Kidney (tissue), 14 donors: ENCODE results near the gene PBX3. TPM values are rescaled to one million over a fixed set of nuclear protein-coding genes. Genes with fewer than 3 reads are reported as not detected.

Source experiments
- DNase-seq, 5 donors: peaks; one replicate each; pipeline ENCODE4 v3.0.0-alpha.2; 2013 to 2020
- FAIRE-seq: peaks from 2 replicates; lab custom pipeline; 2012; peaks lifted over from hg19 to GRCh38; lab: Jason Lieb, UNC
- H3K27ac ChIP-seq, 2 donors: one replicate each; pipeline ENCODE4 v1.7.0; 2013; ENCODE audit warnings: low read depth in 2 of 2, low read length in 2 of 2, inconsistent platforms in 1 of 2
- H3K27me3 ChIP-seq: one replicate; pipeline ENCODE4 v1.7.1; 2013; ENCODE audit warnings: low read length, inconsistent platforms; ENCODE audit not compliant: control insufficient read depth, insufficient read depth
- H3K36me3 ChIP-seq, 3 donors: one replicate each; pipeline versions ENCODE4 v1.7.0 to v1.7.1; 2013; ENCODE audit warnings: low read length in 3 of 3, control low read depth in 1 of 3, inconsistent platforms in 1 of 3; ENCODE audit not compliant: insufficient read depth in 3 of 3, control insufficient read depth in 2 of 3
- H3K4me1 ChIP-seq, 3 donors: one replicate each; pipeline versions ENCODE4 v1.7.0 to v1.7.1; 2013; ENCODE audit warnings: low read length in 3 of 3, inconsistent platforms in 1 of 3, low read depth in 1 of 3; ENCODE audit not compliant: control insufficient read depth in 2 of 3, insufficient read depth in 2 of 3
- H3K4me3 ChIP-seq, 3 donors: one replicate each; pipeline versions ENCODE4 v1.7.0 to v1.8.1; 2013; ENCODE audit warnings: low read length in 3 of 3, control low read depth in 1 of 3, inconsistent platforms in 1 of 3
- H3K9ac ChIP-seq, 3 donors: one replicate each; pipeline versions ENCODE4 v1.7.0 to v1.7.1; 2013; ENCODE audit warnings: low read length in 3 of 3, control low read depth in 1 of 3, inconsistent platforms in 1 of 3
- H3K9me3 ChIP-seq, 3 donors: one replicate each; pipeline versions ENCODE4 v1.7.0 to v1.7.1; 2013; ENCODE audit warnings: low read length in 3 of 3, control low read depth in 1 of 3, inconsistent platforms in 1 of 3; ENCODE audit not compliant: control insufficient read depth in 2 of 3, insufficient read depth in 1 of 3
- intact Hi-C: fragments of 100-400 bp; cut with DNase I; formaldehyde crosslinking; loops from one replicate; pipeline ENCODE4 v1.11.1; 2022
- polyA plus RNA-seq: library from polyadenylated mRNA; stranded (reverse); fragments of 350-450 nt; fragmentation: Illumina TruSeq; extraction: RNeasy Lipid Tissue Mini Kit (QIAGEN cat#74804); gene quantifications from one replicate; pipeline ENCODE4 v1.2.3, GENCODE V29; 2014; ENCODE audit warnings: low read depth, low replicate concordance; ENCODE audit not compliant: insufficient read depth
- total RNA-seq: library from RNA; stranded (reverse); fragmentation: NEBNext Ultra II Directional; extraction: Animal tissue kit (Norgen Biotek cat#: 25700); gene quantifications from one replicate; pipeline ENCODE4 v1.2.1, GENCODE V29; 2021
- TF ChIP-seq, protein P1 (sequence below): IDR thresholded peaks from 3 replicates; pipeline ENCODE4 v1.5.1; 2012; ENCODE audit warnings: mild to moderate bottlenecking, moderate library complexity, borderline replicate concordance; ENCODE audit not compliant: insufficient read depth; ENCODE audit errors: extremely low read depth
- donor health status: control.
- donor health status: control.
- donor health status: control.
- donor health status: control.
- donor health status: control.
- donor health status: DM: yes; HTN: yes; CAD: no.
- donor health status: Normal renal cell carcinoma (clear cell type).

The PBX3 gene
- total and polyA plus RNA-seq, 2 donors from 2014 or later: 10.2 to 23.6 TPM

DNA sequence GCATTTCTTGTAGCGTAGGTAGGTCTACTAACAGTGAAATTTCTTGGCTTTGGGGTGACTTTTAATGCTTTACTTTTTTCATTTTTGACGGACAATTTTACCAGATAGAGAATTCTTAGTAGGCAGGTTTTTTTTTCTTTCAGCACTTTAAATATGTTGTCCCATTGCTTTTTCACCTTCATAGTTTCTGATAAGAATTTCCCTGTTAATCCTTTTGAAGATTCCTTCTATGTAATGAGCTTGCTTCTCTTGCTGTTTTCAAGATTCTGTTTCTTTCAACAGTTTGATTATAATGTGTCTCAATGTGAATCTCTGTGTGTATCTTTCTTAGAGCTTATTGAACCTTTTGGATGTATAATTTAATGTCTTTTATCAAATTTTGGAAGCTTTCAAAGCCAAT, 35.5 kb downstream of the PBX3 start:
- TF ChIP-seq, protein P1, sequence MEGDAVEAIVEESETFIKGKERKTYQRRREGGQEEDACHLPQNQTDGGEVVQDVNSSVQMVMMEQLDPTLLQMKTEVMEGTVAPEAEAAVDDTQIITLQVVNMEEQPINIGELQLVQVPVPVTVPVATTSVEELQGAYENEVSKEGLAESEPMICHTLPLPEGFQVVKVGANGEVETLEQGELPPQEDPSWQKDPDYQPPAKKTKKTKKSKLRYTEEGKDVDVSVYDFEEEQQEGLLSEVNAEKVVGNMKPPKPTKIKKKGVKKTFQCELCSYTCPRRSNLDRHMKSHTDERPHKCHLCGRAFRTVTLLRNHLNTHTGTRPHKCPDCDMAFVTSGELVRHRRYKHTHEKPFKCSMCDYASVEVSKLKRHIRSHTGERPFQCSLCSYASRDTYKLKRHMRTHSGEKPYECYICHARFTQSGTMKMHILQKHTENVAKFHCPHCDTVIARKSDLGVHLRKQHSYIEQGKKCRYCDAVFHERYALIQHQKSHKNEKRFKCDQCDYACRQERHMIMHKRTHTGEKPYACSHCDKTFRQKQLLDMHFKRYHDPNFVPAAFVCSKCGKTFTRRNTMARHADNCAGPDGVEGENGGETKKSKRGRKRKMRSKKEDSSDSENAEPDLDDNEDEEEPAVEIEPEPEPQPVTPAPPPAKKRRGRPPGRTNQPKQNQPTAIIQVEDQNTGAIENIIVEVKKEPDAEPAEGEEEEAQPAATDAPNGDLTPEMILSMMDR: no peak
- DNase-seq (no peak), FAIRE-seq (no peak)
- H3K9ac ChIP-seq: no peak overlapping the region
- peaks cover 0 to 2% (median 0%) of the 10 kb centered on the region in 3 donors for H3K4me1 ChIP-seq
- intact Hi-C loops: no loop called here
- no peaks in the 10 kb centered on the region for H3K27me3 ChIP-seq
- no peak overlapping the region for H3K4me3 ChIP-seq
- H3K27ac ChIP-seq: no peak overlapping the region
- H3K9me3 ChIP-seq: no peaks in the 10 kb centered on the region
- no peaks in the 10 kb centered on the region for H3K36me3 ChIP-seq

- TF ChIP-seq, protein P1: no peak
- no peaks in the 10 kb centered on the region for H3K36me3 ChIP-seq
- DNase-seq: no peak
- no peak overlapping the region for H3K27ac ChIP-seq
- no peak overlapping the region for H3K9ac ChIP-seq
- no peaks in the 10 kb centered on the region for H3K9me3 ChIP-seq
- no peak for FAIRE-seq
- H3K27me3 ChIP-seq: no peaks in the 10 kb centered on the region
- peaks cover 0 to 2% (median 0%) of the 10 kb centered on the region in 3 donors for H3K4me1 ChIP-seq
- intact Hi-C loops: no loop called here
- no peak overlapping the region for H3K4me3 ChIP-seq
Observed at GRCh38 chr9:125784286-125785049, 37.3 kb downstream of the PBX3 start.

GRCh38 chr9:125785248-125785751, 38.1 kb downstream of the PBX3 start:
- H3K9ac ChIP-seq: no peak overlapping the region
- H3K27ac ChIP-seq: no peak overlapping the region
- no peaks in the 10 kb centered on the region for H3K9me3 ChIP-seq
- peaks cover 0 to 2% (median 0%) of the 10 kb centered on the region in 3 donors for H3K4me1 ChIP-seq
- intact Hi-C loops: no loop called here
- TF ChIP-seq, protein P1: no peak
- no peaks in the 10 kb centered on the region for H3K36me3 ChIP-seq
- H3K4me3 ChIP-seq: no peak overlapping the region
- H3K27me3 ChIP-seq: no peaks in the 10 kb centered on the region
- FAIRE-seq: no peak
- DNase-seq: no peak
